ENCODE results near the gene POC1B. TPM values are rescaled to one million over a fixed set of nuclear protein-coding genes. Genes with fewer than 3 reads are reported as not detected.

POC1B gene
- total RNA-seq, 2 experiments from 2014 or later, result 47.7 to 49.4 TPM

DNA sequence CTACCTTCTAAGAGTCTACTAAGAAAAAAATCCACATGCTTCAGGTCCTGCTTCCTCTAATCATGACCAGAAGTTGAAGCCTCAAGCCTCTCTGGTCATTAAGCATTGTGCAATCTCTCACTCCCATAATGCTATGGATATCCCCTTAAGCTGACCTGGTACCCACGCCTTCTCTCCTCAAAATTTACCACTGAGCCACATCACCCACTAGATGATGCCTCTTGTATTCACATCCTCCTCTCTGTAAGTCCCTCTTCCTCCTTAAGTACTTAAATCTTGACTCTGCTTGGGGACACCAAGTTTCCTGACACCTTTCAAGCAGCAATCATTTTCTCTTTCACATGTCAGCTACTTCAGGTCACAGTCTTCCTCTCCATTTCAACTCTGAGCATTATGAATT lies 11.1 kb downstream of the POC1B start:
- no peaks in the 10 kb centered on the region for H3K9me3 Mint-ChIP-seq (ENCODE audit: insufficient read depth)
- ChIA-PET POLR2A (no interaction called here), CTCF (interaction anchor here (0.8 to 1.4 kb wide), 3 partner anchors 18 to 497 kb away, joined by 3 to 4 read pairs (median 3); no protein-coding TSS in a partner anchor)
- DNase-seq (peak; percentile 25), ATAC-seq (peak; percentile 74)
- H3K27ac Mint-ChIP-seq, result no peak overlapping the region
- peaks cover 32% of the 10 kb centered on the region for H3K4me1 Mint-ChIP-seq (ENCODE audit: low read depth)
- no peaks in the 10 kb centered on the region for H3K27me3 Mint-ChIP-seq (ENCODE audit: low read depth)
- no peak overlapping the region for H3K4me3 Mint-ChIP-seq
- peaks cover 28% of the 10 kb centered on the region for H3K36me3 Mint-ChIP-seq (ENCODE audit: low read depth)

DNA sequence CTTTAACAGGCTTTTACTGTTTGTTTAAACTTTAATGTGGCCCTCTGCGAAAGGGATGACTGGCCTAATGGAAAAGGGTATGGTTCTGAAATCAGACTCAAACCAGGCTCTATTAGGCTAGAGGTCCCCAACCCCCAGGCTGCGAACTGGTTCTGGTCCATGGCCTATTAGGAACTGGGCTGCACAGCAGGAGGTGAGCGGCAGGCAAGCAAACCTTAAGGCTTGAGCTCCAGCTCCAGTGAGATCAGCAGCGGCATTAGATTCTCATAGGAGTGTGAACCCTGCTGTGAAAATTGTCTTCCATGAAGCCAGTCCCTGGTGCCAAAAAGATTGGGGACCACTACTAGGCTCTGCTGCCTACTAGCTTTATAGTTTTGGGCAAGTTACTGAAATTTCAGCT lies 12.3 kb downstream of the POC1B start:
- CTCF ChIA-PET, result interaction anchor here (0.9 to 2.2 kb wide), 6 partner anchors 11 to 496 kb away, joined by 3 to 6 read pairs (median 4); partner anchors contain the start of gene GALNT4
- DNase-seq, result no peak
- Mint-ChIP-seq H3K9me3 (ENCODE audit: insufficient read depth) (no peaks in the 10 kb centered on the region), H3K4me3 (no peak overlapping the region), H3K36me3 (ENCODE audit: low read depth) (peaks cover 27% of the 10 kb centered on the region), H3K4me1 (ENCODE audit: low read depth) (peaks cover 24% of the 10 kb centered on the region), H3K27me3 (ENCODE audit: low read depth) (no peaks in the 10 kb centered on the region), H3K27ac (no peak overlapping the region)
- POLR2A ChIA-PET, result no interaction called here
- ATAC-seq, result no peak

DNA sequence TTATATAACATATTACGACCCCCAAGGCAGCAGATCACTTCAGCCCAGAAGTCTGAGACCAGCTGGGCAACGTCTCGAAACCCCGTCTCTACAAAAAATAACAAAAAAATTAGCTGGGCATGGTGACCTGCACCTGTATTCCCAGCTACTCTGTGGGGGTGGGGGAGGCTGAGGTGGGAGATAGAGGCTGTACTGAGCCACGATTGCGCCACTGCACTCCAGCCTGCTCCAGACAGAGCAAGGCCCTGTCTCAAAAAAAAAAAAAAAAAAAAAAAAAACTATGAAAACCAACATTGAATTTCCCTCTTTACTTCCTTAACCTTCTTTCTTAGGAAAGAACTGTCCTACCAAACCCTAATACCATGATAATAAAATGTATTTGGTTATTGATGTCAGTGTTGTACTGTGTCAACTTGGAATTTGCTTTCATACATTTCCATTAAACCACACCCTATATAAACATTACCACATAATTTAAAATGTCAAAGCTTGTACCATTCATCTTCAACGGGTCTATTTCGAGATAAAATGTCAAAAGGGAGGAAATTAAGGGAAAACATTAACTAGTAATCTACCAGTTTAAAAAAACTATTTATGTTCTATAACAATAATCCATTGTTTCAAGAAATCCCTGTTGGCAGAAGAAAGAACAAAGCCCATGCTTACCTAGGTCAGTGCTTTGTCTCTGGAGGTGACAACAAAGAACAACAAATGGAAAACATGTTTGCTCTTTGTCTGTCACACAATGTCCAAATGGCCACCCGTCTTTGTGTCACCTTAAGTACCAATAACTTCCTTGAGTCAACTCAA lies 18.6 kb downstream of the POC1B start:
- CTCF ChIA-PET, result interaction anchor here (1.0 kb wide), 1 partner anchor 37 kb away, joined by 3 read pairs; no protein-coding TSS in a partner anchor
- peaks cover 8% of the 10 kb centered on the region for H3K4me1 Mint-ChIP-seq (ENCODE audit: low read depth)
- H3K27ac Mint-ChIP-seq, result no peak overlapping the region
- H3K4me3 Mint-ChIP-seq, result no peak overlapping the region
- no peaks in the 10 kb centered on the region for H3K9me3 Mint-ChIP-seq (ENCODE audit: insufficient read depth)
- no peak for DNase-seq
- ATAC-seq, result no peak
- POLR2A ChIA-PET, result interaction anchor here (0.8 to 0.9 kb wide), 2 partner anchors 18 to 19 kb away, joined by 3 read pairs; no protein-coding TSS in a partner anchor
- no peaks in the 10 kb centered on the region for H3K27me3 Mint-ChIP-seq (ENCODE audit: low read depth)
- peaks cover 32% of the 10 kb centered on the region for H3K36me3 Mint-ChIP-seq (ENCODE audit: low read depth)

DNA sequence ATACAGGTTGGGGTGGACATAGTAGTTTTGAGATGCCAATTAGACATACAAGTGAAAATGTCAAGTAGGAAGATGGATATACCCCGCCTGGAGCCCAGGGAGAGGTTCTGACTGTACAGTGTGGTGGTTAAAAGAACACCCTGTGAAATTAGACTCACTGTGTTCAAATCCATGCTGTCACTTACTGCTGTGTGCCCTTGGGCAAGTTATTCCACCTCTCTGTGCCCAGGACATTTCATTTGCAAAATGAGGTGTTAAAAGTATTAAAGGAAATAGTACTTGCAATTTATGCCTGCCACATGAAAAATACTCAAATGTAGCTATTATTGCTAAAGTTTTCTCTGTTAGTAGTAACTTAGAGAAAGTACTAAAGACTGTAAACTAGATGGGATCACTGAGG lies 19.8 kb downstream of the POC1B start:
- peaks cover 34% of the 10 kb centered on the region for H3K36me3 Mint-ChIP-seq (ENCODE audit: low read depth)
- CTCF ChIA-PET, result interaction anchor here (0.6 to 1.4 kb wide), 4 partner anchors 11 to 489 kb away, joined by 3 to 5 read pairs (median 4); no protein-coding TSS in a partner anchor
- DNase-seq, result no peak
- no peak overlapping the region for H3K4me3 Mint-ChIP-seq
- peak overlapping the region; percentile 7 for H3K27ac Mint-ChIP-seq
- H3K4me1 Mint-ChIP-seq (ENCODE audit: low read depth), result peaks cover 8% of the 10 kb centered on the region
- H3K27me3 Mint-ChIP-seq (ENCODE audit: low read depth), result no peaks in the 10 kb centered on the region
- POLR2A ChIA-PET, result no interaction called here
- no peaks in the 10 kb centered on the region for H3K9me3 Mint-ChIP-seq (ENCODE audit: insufficient read depth)
- no peak for ATAC-seq

DNA sequence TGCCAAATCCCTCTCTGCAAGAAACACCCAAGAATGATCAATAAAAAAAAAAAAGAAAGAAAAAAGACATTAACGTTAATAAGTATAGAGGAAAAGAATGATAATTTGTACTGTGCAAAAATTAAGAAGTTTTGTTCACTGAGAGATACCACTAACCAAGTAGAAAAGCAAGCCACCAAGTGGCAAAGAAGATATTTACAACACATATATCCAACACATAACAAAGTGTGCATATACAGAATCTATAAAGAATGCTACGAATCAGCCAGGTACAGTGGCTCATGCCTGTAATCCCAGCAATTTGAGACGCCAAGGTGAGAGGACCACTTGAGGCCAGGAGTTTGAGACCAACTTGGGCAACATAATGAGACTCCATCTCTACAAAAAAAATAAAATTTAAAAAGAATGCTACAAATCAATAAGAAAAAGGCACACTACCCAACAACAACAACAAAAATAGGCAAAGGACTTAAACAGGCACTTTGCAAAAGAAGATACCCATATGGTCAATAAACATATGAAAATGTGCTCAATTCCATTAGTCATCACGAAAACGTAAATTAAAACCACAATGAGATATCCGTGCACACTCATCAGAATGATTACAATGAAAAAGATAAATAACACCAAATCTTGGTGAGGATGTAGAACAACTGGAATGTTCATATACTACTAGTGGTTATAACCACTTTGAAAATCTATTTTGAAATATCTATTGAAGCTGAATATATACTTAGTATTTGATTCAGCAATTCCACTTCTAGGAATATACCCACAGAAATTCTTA lies 21.1 kb downstream of the POC1B start:
- H3K36me3 Mint-ChIP-seq (ENCODE audit: low read depth), result peaks cover 36% of the 10 kb centered on the region
- ChIA-PET POLR2A (no interaction called here), CTCF (interaction anchor here (1.0 to 1.4 kb wide), 2 partner anchors 12 to 488 kb away, joined by 4 to 5 read pairs; no protein-coding TSS in a partner anchor)
- no peak for ATAC-seq
- H3K27ac Mint-ChIP-seq, result no peak overlapping the region
- no peak for DNase-seq
- peaks cover 2% of the 10 kb centered on the region for H3K4me1 Mint-ChIP-seq (ENCODE audit: low read depth)
- no peaks in the 10 kb centered on the region for H3K9me3 Mint-ChIP-seq (ENCODE audit: insufficient read depth)
- no peaks in the 10 kb centered on the region for H3K27me3 Mint-ChIP-seq (ENCODE audit: low read depth)
- H3K4me3 Mint-ChIP-seq, result no peak overlapping the region

- no peak overlapping the region for H3K27ac Mint-ChIP-seq
- CTCF ChIA-PET, result no interaction called here
- no peak for ATAC-seq
- no peak for DNase-seq
- no peak overlapping the region for H3K4me3 Mint-ChIP-seq
- no peaks in the 10 kb centered on the region for H3K9me3 Mint-ChIP-seq (ENCODE audit: insufficient read depth)
- H3K27me3 Mint-ChIP-seq (ENCODE audit: low read depth), result no peaks in the 10 kb centered on the region
- peaks cover 37% of the 10 kb centered on the region for H3K36me3 Mint-ChIP-seq (ENCODE audit: low read depth)
- peaks cover 2% of the 10 kb centered on the region for H3K4me1 Mint-ChIP-seq (ENCODE audit: low read depth)
- POLR2A ChIA-PET, result no interaction called here
These were observed 24.1 kb downstream of the POC1B start for GRCh38 chr12:89501793-89502192.

- ATAC-seq (no peak), DNase-seq (no peak)
- Mint-ChIP-seq H3K27me3 (ENCODE audit: low read depth) (no peaks in the 10 kb centered on the region), H3K4me1 (ENCODE audit: low read depth) (peaks cover 10% of the 10 kb centered on the region), H3K36me3 (ENCODE audit: low read depth) (peaks cover 47% of the 10 kb centered on the region), H3K9me3 (ENCODE audit: insufficient read depth) (no peaks in the 10 kb centered on the region), H3K27ac (no peak overlapping the region), H3K4me3 (no peak overlapping the region)
- POLR2A ChIA-PET, result no interaction called here
- CTCF ChIA-PET, result interaction anchor here (0.8 kb wide), 1 partner anchor 25 kb away, joined by 3 read pairs; the partner anchor contains the start of gene GALNT4
These were observed 26.0 kb downstream of the POC1B start for GRCh38 chr12:89499857-89500256.

- ChIA-PET POLR2A (no interaction called here), CTCF (interaction anchor here (0.9 to 1.7 kb wide), 3 partner anchors 17 to 27 kb away, joined by 3 to 5 read pairs (median 5); partner anchors contain the start of gene GALNT4)
- Mint-ChIP-seq H3K27me3 (ENCODE audit: low read depth) (no peaks in the 10 kb centered on the region), H3K4me3 (no peak overlapping the region), H3K4me1 (ENCODE audit: low read depth) (peaks cover 17% of the 10 kb centered on the region), H3K9me3 (ENCODE audit: insufficient read depth) (no peaks in the 10 kb centered on the region), H3K36me3 (ENCODE audit: low read depth) (peaks cover 55% of the 10 kb centered on the region), H3K27ac (no peak overlapping the region)
- DNase-seq (no peak), ATAC-seq (no peak)
These were observed 28.4 kb downstream of the POC1B start for GRCh38 chr12:89497467-89497866.

- Mint-ChIP-seq H3K27ac (no peak overlapping the region), H3K4me1 (ENCODE audit: low read depth) (peaks cover 17% of the 10 kb centered on the region), H3K27me3 (ENCODE audit: low read depth) (no peaks in the 10 kb centered on the region), H3K9me3 (ENCODE audit: insufficient read depth) (no peaks in the 10 kb centered on the region), H3K36me3 (ENCODE audit: low read depth) (peaks cover 50% of the 10 kb centered on the region), H3K4me3 (no peak overlapping the region)
- POLR2A ChIA-PET, result no interaction called here
- ATAC-seq (no peak), DNase-seq (no peak)
- CTCF ChIA-PET, result interaction anchor here (0.9 to 1.7 kb wide), 5 partner anchors 9 to 479 kb away, joined by 3 to 5 read pairs (median 4); partner anchors contain the start of gene GALNT4
These were observed 28.8 kb downstream of the POC1B start for GRCh38 chr12:89497005-89497404.

GRCh38 chr12:89494411-89495231 lies 31.2 kb downstream of the POC1B start:
- POLR2A ChIA-PET, result no interaction called here
- Mint-ChIP-seq H3K4me3 (no peak overlapping the region), H3K9me3 (ENCODE audit: insufficient read depth) (no peaks in the 10 kb centered on the region), H3K4me1 (ENCODE audit: low read depth) (peaks cover 17% of the 10 kb centered on the region), H3K27ac (peak overlapping the region; percentile 43), H3K36me3 (ENCODE audit: low read depth) (peaks cover 47% of the 10 kb centered on the region), H3K27me3 (ENCODE audit: low read depth) (no peaks in the 10 kb centered on the region)
- CTCF ChIA-PET, result interaction anchor here (0.9 to 3.0 kb wide), 3 partner anchors 10 to 30 kb away, joined by 3 to 11 read pairs (median 3); no protein-coding TSS in a partner anchor
- ATAC-seq (peak; percentile 58), DNase-seq (no peak)

DNA sequence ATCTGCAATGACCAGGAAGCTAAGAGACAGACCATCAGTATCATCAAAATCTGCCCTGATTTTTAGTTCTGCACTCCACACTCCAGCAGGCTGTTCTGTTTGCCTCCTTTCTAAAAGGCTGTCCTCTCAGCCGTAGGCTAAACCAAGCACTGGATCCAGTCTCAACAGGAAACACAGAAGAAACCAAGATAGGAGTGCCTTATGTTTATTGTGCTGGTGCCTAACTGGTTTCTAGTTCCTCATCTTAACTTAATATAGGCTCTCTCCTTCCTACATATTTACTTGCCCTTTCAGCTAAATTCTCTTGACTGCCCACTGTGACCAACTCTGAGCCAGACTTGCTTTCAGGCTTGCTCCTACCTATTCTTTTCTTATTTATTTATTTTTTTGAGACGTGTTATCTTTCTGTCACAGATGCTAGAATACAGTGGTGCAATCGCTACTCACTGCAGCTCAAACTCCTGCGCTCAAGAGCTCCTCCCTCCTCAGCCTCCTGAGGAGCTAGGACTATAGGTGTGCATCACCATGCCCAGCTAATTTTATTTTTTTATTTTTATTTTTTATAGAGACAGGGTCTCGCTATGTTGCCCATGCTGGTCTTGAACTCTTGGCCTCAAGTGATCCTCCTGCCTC lies 32.1 kb downstream of the POC1B start:
- peaks cover 42% of the 10 kb centered on the region for H3K36me3 Mint-ChIP-seq (ENCODE audit: low read depth)
- H3K4me1 Mint-ChIP-seq (ENCODE audit: low read depth), result peaks cover 17% of the 10 kb centered on the region
- no peak for ATAC-seq
- no peak for DNase-seq
- H3K27me3 Mint-ChIP-seq (ENCODE audit: low read depth), result no peaks in the 10 kb centered on the region
- H3K4me3 Mint-ChIP-seq, result no peak overlapping the region
- CTCF ChIA-PET, result interaction anchor here (0.9 to 3.0 kb wide), 3 partner anchors 9 to 23 kb away, joined by 3 to 11 read pairs (median 3); no protein-coding TSS in a partner anchor
- no peak overlapping the region for H3K27ac Mint-ChIP-seq
- H3K9me3 Mint-ChIP-seq (ENCODE audit: insufficient read depth), result no peaks in the 10 kb centered on the region
- POLR2A ChIA-PET, result no interaction called here
